ENCODE results near the gene SLAMF9.
A peak's percentile ranks its signal among the peaks of the same experiment; 100 is the strongest.
"Not testable (repeated sequence)": the region's sequence is repeated elsewhere in the genome, so short reads cannot be mapped to it uniquely, and the experiment has no call there.

SLAMF9 gene

DNA sequence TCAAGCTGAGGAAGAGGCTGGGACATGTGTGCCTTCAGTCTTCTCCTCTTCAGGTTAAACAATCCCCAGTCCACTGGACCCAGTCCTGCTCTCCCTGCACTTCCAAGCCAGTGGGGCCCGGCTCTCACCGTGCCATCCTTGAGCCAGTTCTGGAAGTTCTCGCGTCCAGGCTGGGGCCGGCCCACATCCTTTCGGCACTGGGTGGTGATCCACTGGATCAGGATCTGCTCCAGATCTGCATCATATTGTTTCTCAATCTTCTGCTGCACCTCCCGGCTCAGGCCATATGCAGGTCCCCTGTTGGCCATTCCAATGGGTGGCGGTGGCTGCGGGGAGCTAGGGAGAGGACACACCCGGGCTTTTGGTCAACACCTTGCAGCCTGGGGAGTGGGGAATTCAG, 33.8 kb downstream of the SLAMF9 start:
- no peak for ATAC-seq

DNA sequence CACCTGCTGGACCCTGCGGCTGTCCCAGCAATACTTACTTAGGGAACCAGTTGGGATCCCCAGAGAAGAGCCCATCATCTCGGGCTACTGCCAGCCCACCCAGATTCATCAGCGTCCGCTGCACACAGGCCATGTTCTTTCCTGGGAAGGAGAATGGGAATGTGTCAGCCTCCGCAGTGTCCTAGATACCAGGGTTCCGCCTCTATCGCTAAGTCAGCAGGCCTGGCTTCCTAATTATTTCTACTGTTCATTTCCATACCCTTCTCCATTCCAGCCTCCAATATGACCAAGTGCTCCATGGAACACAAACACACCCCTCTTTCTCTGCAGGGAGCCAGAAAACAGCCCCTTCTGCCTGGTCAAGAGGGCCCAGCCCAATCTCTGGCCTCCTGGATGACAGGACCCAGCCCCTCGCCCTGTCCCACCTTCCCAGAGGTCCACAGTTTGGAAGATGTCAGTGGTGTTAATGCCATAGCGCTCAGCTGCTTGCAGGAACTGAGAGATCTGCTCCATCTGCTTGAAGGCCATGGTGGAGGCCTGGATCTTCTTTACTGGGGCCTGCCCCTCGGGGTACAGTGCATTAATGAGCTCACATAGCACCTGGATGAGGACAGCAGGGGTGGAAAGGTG, 34.7 kb downstream of the SLAMF9 start:
- ATAC-seq, result no peak

DNA sequence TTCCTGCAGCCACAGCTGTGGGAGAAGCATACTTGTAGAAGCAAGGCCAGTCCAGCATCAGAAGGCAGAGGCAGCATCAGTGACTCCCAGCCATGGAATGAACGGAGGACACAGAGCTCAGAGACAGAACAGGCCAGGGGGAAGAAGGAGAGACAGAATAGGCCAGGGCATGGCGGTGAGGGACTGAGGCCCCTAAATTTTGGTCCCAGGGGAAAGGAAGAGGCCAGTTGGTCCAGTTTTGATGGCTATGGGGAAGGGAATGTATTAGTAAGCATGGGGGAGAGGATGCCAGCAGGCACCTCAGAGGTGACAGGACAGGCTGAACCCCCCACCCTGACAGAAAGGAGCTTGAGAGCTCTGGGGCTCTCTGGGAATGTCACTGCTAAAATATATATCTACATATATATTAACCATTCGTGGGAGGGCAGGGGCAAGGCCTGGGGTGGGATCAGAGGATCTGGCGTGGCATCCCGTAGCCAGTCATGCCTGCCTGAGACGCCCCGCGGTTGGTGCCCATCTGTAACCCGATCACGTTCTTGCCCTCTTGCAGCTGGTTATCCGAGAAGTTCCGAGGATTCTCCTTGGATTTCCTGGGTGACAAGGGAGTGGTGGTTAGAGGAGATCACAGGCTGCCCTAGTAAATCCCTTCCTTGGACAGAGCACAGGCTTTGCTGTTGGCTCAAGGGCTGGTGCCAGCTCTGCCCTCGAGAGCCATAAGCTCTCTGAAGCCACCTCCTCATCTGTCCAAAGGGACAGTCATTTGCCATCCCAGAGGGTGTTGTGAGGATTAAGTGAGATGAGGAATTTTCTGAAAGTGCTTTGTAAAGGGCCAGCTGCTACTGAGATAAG, 35.5 kb downstream of the SLAMF9 start:
- no peak for ATAC-seq

DNA sequence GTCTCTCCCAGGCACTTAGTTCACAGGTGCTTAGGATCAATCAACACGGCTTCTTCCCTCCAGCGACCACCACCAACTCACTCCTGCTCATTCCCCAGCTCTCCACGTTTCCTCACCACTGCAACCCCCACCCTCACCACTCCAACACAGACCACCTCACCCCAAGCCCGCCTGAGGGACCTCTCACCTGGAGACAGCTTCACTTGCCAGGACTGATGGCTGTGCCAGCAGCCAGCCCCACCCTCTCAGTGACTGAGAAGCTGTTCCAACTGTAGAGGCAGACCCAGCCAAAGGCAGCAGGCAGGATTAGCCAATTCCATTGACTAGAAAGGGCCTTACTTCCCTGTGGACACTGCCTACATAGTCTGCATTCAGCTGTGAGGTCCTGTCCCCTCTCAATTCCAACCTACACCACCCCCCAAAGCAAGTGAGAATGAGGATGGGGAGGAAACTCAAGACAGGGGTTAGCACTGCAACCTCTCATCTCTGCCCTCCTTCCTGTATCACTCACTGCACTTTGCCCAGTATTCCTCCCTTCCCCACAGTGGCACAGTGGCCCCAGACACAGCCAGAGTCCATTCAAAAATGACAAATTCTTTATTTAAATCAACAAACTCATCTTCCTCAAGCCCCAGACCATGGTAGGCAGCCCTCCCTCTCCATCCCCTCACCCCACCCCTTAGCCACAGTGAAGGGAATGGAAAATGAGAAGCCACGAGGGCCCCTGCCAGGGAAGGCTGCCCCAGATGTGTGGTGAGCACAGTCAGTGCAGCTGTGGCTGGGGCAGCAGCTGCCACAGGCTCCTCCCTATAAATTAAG, 36.3 kb downstream of the SLAMF9 start:
- ATAC-seq, result no peak

DNA sequence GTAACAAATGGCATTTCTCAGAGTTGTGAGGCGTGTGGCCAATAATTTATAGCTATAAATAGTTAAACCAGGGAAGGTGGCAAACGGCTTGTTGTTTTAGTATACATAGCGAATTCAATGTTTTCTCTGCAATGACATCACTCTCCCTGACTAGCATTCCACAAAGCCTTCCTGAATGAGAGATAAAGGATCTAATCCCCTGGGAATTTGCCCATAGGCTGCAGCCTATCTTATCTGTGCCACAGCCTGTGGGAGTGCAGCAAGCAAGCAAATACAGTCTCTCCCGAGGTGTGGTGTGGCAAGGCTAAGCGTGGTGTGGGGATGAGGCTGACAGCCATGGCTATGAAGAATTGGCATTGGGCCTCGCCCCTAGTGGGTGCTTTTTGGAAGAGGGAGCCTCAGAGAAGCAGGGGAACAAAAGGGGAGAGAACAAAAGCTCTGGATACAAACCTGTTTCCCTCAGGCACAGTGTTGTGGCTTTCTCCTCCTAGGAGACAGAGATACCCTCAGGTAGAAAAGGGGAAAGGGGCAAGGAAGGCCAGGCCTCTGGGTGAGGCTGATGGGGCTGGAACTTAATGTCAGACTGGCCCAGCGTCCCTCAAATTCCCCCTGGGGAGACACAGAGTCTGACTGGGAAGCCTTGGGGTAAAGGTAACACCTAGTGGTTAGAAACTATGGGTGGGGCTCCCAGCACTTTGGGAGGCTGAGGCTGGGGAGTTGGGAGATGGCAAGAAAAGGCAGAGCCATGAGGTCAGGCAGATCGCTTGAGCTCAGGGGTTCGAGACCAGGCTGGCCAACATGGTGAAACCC, 37.6 kb downstream of the SLAMF9 start:
- no peak for ATAC-seq

DNA sequence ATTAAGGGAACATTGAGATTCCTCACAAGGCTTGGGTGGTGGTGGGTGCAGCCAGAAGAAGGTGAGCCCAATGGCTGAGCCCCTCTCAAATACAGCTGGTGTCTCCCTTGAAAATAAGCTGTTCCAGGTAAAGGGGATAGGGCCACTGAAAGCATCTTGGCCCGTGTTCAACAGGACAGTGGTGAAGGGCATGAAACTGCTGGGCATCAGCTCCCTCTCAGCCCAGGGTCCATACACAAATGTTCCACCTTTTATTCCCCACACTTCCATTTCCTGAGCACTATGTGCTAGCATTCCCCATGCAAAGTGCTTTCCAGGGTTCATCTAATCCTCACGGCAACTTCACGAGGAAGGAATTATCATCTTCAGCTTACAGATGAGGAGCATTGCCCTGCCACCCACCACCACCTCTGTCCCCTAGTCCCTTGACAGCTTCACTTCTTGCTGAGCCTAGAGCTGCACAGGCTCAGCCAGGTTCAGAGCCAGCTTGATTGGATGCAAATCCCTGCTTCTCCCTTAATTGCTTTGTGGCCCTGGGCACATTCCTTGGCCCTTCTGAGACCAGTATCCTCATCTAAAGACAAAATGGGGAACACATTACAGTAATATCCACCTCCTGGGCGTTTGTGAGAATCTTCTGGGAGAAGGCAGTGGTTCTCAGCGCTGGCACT, 38.3 kb downstream of the SLAMF9 start:
- no peak for ATAC-seq

DNA sequence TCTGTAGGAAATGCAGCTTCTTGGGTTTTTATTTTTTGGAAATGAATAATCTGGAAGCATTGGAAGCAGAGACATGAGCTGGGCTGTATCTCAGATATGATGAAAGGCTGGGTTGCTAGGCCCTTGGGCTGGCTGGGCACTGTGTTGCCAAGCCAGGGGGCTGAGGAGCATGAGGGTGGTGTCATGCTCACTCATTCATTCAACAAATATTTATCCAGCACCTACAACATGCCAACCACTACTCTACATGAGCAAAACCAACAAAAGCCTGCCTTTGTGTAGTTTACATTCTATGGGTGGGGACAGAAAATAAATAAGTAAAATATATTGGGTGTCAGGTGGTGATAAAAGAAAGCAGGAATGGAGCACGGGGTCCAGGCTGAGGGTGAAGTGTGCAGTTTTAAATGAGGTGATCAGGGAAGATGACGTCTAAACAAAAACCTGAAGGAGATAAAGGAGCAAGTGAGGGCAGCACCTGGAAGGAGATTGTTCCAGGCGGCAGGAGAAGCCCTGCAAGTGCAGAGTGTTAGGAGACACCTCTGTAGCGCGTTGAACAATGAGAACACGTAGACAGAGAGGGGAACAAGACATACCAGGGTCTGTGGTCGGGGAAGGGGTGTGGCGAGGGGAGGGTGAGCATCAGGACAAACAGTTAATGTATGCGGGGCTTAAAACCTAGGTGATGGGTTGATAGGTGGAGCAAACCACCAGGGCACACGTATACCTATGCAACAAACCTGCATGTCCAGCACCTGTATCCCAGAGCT, 39.6 kb downstream of the SLAMF9 start:
- ATAC-seq, result no peak

DNA sequence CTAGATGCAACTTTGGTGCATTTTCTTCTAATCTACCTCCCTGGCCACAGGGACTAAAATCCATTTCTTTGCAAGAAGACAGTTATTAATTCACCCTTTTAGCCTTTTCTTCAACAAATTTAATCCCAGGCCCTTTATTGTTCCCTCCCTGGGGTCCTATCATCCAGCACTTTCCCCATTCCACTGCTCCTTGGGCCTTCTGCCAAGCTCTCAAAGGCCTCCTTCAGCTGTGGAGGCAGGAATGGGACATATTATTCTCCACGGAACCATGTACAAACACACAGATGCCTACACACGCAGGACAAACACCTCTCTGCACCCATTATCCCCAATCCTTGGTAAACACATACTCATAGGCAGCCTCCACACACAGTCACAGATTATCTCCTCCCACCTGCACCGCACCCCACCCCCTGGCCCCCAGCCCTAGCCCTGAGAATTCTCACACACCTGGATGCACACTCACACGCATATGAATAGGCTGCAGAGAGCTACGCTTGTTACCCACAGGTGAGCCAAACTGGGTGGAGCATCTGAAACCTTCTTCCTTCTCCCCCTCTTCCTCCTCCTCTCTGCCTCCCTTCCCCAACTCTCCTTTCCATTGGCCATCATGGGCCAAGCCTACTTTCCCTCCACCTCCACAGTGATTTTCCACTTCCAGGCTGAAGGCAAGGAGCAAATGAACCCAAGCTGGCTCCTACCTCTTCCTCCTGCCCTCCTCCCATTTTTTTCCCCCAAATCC, 40.4 kb downstream of the SLAMF9 start:
- no peak for ATAC-seq

DNA sequence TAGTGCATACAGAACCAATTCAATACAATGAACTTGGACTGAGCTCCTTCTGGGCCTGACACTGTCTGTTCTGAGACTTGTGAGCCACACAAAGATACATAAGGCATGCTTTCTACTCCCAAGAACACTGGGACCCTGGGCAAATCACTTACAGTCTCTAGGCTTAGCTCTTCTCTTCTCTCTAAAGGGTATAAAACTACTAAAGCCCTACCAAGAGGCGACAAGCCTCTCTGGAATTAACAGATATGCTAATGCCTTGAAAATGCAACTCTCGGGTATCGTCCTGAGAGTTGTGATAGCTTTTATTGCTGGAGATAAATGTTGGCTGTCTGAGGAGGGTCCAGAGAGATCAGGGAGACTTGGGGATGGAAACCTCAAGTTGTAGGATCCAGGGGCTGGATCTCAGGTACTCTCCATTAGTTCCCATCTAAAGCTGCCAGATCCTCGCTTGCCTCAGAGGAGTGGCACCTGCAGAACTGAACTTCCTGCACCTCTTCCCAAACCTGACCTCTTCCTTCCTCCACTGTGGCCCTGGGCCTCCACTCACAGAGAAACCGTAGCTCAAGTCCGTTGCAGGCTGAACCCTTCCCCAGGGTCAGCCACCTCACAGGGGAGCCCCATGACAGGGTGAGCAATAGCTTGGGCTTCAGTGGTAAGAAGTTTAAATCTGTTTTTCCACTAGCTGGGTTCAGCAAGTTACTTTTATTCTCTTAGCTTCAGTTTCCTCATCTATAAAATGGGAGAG, 42.5 kb downstream of the SLAMF9 start:
- peak in 1 of 2 donors; percentile 34 for ATAC-seq

DNA sequence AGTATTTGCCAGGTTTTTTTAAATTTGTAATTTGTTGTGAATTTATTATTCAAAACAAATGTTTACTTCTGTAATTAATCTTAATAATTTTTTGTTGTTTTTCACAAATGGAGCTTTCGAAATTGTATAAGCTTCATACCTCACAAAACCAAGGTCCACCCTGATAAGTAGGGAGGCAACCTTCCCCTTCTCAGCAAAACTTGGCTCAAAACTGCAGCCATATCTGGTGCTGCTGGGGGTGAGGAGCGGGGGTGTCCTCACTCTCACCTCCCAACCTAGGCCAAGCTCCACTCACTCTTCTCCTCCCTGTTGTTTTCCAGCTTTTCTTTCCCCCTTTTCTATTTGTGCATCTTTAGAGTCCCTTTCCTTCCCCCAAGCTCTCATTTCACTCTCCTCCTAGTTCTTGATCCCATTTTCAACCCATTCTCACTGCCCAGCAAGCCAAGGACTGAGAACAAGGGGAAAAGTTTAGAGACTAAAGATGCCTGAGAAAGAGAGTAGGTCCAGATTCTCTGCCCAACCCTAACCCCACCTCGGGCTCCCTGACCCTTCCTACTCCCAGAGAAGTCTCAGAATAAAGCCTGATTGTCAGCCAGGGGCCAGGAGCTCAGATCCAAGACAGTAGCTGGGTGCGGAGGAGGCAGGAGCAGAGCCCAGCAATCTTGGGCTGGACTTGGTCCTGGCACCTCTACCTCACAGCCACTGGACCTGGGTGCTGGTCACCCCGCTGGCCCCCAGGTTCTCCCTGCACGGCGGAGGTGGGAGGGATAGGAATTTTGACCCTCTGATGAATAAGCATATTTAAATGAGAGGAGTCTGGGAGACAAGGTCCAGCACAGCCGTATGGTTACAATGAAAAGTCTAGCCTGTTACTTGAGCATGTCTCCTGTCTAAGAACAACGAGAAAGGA, 45.8 kb downstream of the SLAMF9 start:
- ATAC-seq, result no peak

DNA sequence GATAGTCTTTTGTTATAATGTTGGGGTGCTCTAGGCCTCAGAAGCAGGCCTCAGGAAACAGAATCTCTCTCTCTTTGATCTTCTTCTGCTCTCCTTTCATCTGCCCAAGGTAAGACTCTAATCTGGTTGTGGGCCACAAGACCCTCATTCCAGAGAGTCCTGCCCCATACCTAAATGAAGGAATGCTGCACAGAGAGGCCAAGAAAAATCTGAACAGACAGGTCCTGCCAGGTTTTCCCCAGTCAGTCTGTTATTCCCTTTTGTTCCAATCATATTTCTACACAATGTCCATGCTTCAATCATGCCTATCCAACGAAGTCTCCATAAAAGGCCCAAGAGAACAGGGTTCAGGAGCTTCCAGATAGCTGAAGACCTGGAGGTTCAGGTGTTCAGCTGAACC, 47.1 kb downstream of the SLAMF9 start:
- no peak for ATAC-seq

DNA sequence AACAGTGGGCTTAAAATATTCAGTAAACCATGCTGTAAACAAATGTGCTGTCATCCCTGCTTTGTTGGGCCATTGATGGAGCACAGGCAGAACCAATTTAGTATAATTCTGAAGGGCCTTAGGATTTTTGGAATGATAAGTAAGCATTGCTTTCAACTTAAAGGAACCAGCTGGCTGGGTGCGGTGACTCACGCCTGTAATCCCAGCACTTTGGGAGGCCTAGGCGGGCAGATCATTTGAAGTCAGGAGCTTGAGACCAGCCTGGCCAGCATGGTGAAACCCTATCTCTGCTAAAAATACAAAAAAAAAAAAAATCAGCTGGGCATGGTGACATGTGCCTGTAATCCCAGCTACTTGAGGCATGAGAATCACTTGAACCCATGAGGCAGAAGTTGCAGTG, 50.0 kb downstream of the SLAMF9 start:
- ATAC-seq, result not testable (repeated sequence)

DNA sequence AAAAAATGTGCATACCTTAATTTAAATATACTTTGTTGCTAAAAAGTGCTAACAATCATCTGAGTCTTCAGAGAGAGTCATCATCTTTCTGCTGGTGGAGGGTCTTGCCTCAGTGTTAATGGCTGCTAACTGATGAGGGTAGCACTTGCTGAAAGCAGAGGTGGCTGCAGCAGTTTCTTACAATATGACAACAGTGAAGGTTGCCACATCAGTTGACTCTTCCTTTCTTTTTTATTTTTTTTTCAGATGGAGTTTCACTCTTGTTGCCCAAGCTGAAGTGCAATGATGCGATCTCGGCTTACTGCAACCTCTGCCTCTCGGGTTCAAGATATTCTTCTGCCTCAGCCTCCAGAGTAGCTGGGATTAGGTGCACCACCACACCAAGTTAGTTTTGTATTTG, 51.5 kb downstream of the SLAMF9 start:
- no peak for ATAC-seq
